Hepatocyte (in vitro differentiated cells): ENCODE data around the gene SYCP2L. TPM values are rescaled to one million over a fixed set of nuclear protein-coding genes. Genes with fewer than 3 reads are reported as not detected.
A peak's percentile ranks its signal among the peaks of the same experiment; 100 is the strongest.

Experiments
- DNase-seq: peaks from one replicate; pipeline ENCODE4 v3.0.0-alpha.2; 2016; ENCODE audit warnings: low spot score
- H2AFZ ChIP-seq: fragments of 200-600 bp; sonication (generic); 2 replicates; pipeline ENCODE4 v1.6.0; 2016; ENCODE audit warnings: antibody characterized with exemption, mild to moderate bottlenecking
- H3K27ac ChIP-seq: fragments of 200-600 bp; sonication (generic); 2 replicates; pipeline ENCODE4 v1.5.1; 2016; ENCODE audit warnings: mild to moderate bottlenecking
- H3K27me3 ChIP-seq: fragments of 200-600 bp; sonication (generic); 2 replicates; pipeline ENCODE4 v1.6.1; 2016
- H3K36me3 ChIP-seq: fragments of 200-600 bp; sonication (generic); replicated peaks from 2 replicates; pipeline ENCODE4 v1.5.1; 2016; ENCODE audit warnings: low read depth; ENCODE audit not compliant: insufficient read depth
- H3K4me1 ChIP-seq: fragments of 200-600 bp; sonication (generic); 2 replicates; pipeline ENCODE4 v1.5.1; 2016; ENCODE audit warnings: mild to moderate bottlenecking, moderate library complexity; ENCODE audit not compliant: insufficient read depth
- H3K4me2 ChIP-seq: fragments of 200-600 bp; sonication (generic); 2 replicates; pipeline ENCODE4 v1.6.0; 2016
- H3K4me3 ChIP-seq: fragments of 200-600 bp; sonication (generic); 2 replicates; pipeline ENCODE4 v1.5.1; 2016; ENCODE audit warnings: mild to moderate bottlenecking
- H3K79me2 ChIP-seq: fragments of 200-600 bp; sonication (generic); 2 replicates; pipeline ENCODE4 v1.6.0; 2017; ENCODE audit warnings: mild to moderate bottlenecking
- H3K9me2 ChIP-seq: fragments of 200-600 bp; sonication (generic); replicated peaks from 2 replicates; pipeline ENCODE4 v1.6.0; 2017; ENCODE audit warnings: mild to moderate bottlenecking; ENCODE audit not compliant: insufficient read depth
- H3K9me3 ChIP-seq: fragments of 200-600 bp; sonication (generic); 2 replicates; pipeline ENCODE4 v1.5.1; 2016; ENCODE audit warnings: low read depth, mild to moderate bottlenecking
- H4K20me1 ChIP-seq: fragments of 200-600 bp; sonication (generic); 2 replicates; pipeline ENCODE4 v1.6.0; 2016; ENCODE audit warnings: mild to moderate bottlenecking; ENCODE audit not compliant: insufficient read depth, poor library complexity, severe bottlenecking
- EZH2 ChIP-seq: fragments of 200-600 bp; sonication (generic); IDR thresholded peaks from 2 replicates; pipeline ENCODE4 v1.6.1; 2016; ENCODE audit warnings: antibody characterized with exemption, mild to moderate bottlenecking, borderline replicate concordance
- EZH2phosphoT487 ChIP-seq: fragments of 200-600 bp; sonication (generic); IDR thresholded peaks from one replicate; pipeline ENCODE4 v1.6.1; 2018; ENCODE audit warnings: antibody characterized with exemption, mild to moderate bottlenecking, low read depth, moderate library complexity; ENCODE audit not compliant: unreplicated experiment, severe bottlenecking
- WGBS: methylation state at CpG from one replicate; pipeline ENCODE4 v1.1.6; 2016; ENCODE audit warnings: low lambda C conversion rate; ENCODE audit errors: missing lambda C conversion rate; 5-methylcytosine and 5-hydroxymethylcytosine counted together
- polyA plus RNA-seq: library from polyadenylated mRNA; unstranded; fragments of >200 nt; fragmentation: Nextera tagmentation; extraction: Ambion mirVana; gene quantifications from 2 replicates; pipeline ENCODE4 v1.2.1, GENCODE V29; 2016
- total RNA-seq: library from RNA; depleted of rRNA; stranded (reverse); fragments of >200 nt; gene quantifications from 2 replicates; pipeline ENCODE4 v1.2.3, GENCODE V29; 2014
- TF ChIP-seq, protein P1 (sequence below): fragments of 200-600 bp; sonication (generic); IDR thresholded peaks from 2 replicates; pipeline ENCODE4 v1.5.1; 2016; ENCODE audit warnings: antibody characterized with exemption, mild to moderate bottlenecking; ENCODE audit not compliant: poor library complexity

SYCP2L gene
- total and polyA plus RNA-seq, 2 experiments from 2014 or later = 0.37 to 1.00 TPM

GRCh38 chr6:11012976-11013720, 126.3 kb downstream of the SYCP2L start:
- Histone ChIP-seq H3K36me3 (no peaks in the 10 kb centered on the region), H2AFZ (no peak overlapping the region), H3K79me2 (peaks cover 11% of the 10 kb centered on the region), H3K27me3 (no peaks in the 10 kb centered on the region), H3K27ac (peak overlapping the region; percentile 69), H3K9me3 (no peaks in the 10 kb centered on the region), H3K9me2 (no peaks in the 10 kb centered on the region), H3K4me3 (no peak overlapping the region), H4K20me1 (no peaks in the 10 kb centered on the region), H3K4me1 (peaks cover 41% of the 10 kb centered on the region), H3K4me2 (peak overlapping the region; percentile 59)
- 84% methylated on average over 5 of the region's 5 CpGs for WGBS
- DNase-seq = no peak
- TF ChIP-seq EZH2phosphoT487 = no peak
- TF ChIP-seq, protein P1, sequence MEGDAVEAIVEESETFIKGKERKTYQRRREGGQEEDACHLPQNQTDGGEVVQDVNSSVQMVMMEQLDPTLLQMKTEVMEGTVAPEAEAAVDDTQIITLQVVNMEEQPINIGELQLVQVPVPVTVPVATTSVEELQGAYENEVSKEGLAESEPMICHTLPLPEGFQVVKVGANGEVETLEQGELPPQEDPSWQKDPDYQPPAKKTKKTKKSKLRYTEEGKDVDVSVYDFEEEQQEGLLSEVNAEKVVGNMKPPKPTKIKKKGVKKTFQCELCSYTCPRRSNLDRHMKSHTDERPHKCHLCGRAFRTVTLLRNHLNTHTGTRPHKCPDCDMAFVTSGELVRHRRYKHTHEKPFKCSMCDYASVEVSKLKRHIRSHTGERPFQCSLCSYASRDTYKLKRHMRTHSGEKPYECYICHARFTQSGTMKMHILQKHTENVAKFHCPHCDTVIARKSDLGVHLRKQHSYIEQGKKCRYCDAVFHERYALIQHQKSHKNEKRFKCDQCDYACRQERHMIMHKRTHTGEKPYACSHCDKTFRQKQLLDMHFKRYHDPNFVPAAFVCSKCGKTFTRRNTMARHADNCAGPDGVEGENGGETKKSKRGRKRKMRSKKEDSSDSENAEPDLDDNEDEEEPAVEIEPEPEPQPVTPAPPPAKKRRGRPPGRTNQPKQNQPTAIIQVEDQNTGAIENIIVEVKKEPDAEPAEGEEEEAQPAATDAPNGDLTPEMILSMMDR = no peak
- TF ChIP-seq EZH2 = no peak

GRCh38 chr6:11013721-11014070, 126.8 kb downstream of the SYCP2L start:
- H3K9me3 ChIP-seq = no peaks in the 10 kb centered on the region
- peaks cover 11% of the 10 kb centered on the region for H3K79me2 ChIP-seq
- DNase-seq = no peak
- 76% methylated on average over 3 of the region's 3 CpGs for WGBS
- H4K20me1 ChIP-seq = no peaks in the 10 kb centered on the region
- H3K27ac ChIP-seq = peak overlapping the region; percentile 69
- no peak for TF ChIP-seq EZH2
- no peak for TF ChIP-seq EZH2phosphoT487
- TF ChIP-seq, protein P1 = no peak
- H3K4me1 ChIP-seq = peaks cover 36% of the 10 kb centered on the region
- H3K4me2 ChIP-seq = no peak overlapping the region
- H3K27me3 ChIP-seq = no peaks in the 10 kb centered on the region
- no peak overlapping the region for H2AFZ ChIP-seq
- no peaks in the 10 kb centered on the region for H3K36me3 ChIP-seq
- no peaks in the 10 kb centered on the region for H3K9me2 ChIP-seq
- no peak overlapping the region for H3K4me3 ChIP-seq

- no peaks in the 10 kb centered on the region for H3K9me2 ChIP-seq
- H3K79me2 ChIP-seq = peaks cover 11% of the 10 kb centered on the region
- H3K36me3 ChIP-seq = no peaks in the 10 kb centered on the region
These were observed 128.2 kb downstream of the SYCP2L start for GRCh38 chr6:11015102-11015501.

More at GRCh38 chr6:11015102-11015501, 128.2 kb downstream of the SYCP2L start:
- Histone ChIP-seq H4K20me1 (no peaks in the 10 kb centered on the region), H3K27me3 (no peaks in the 10 kb centered on the region), H3K4me2 (no peak overlapping the region), H3K4me1 (peaks cover 25% of the 10 kb centered on the region), H3K9me3 (no peaks in the 10 kb centered on the region), H3K27ac (no peak overlapping the region), H2AFZ (no peak overlapping the region), H3K4me3 (no peak overlapping the region)
- no peak for DNase-seq
- TF ChIP-seq EZH2 = no peak
- TF ChIP-seq, protein P1 = no peak
- no peak for TF ChIP-seq EZH2phosphoT487
